HG03460 (cell line): ENCODE results near the gene DNM1L.

Source experiments
- ATAC-seq: cut with Tn5 transposase; IDR thresholded peaks from one replicate; pipeline ENCODE4 v1.9.1; 2021; ENCODE audit not compliant: unreplicated experiment

Gene DNM1L

GRCh38 chr12:32679091-32679919 lies at the start of gene DNM1L:
DNM1L (plus strand) TSS chr12:32679301; CDS start chr12:32679364, 63 bp downstream.
- peak; percentile 96 for ATAC-seq

DNA sequence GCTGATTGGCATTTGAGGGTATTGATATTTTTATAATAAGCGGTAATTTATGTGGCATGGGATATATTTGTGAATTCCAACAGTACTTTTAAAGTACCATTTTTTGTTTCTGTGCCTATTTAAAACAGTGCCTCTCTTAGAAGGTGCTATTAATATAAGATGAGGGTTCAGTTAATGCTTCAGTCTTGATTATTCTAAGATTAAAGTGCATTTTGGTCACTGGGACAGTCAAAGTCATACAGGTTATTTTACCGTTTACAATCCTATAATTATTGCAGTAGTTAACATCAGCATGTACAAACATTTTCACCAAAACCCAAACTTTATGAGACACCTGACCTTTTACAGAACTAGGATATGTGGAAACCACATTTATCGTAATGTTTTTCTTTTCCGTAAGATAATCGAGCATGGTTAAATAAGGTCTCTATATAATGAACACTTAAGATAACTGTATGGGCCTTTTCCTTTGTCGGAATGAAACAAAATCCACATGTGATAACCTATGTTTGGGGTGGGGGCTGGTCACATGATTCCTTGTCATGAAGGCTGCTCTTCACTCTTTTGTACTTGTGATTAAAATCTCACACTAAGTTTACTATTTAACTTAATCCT lies 37.7 kb upstream of the DNM1L start:
- ATAC-seq: no peak

- no peak for ATAC-seq
Measured at GRCh38 chr12:32644431-32644830, 34.7 kb upstream of the DNM1L start.

- no peak for ATAC-seq
Measured at GRCh38 chr12:32647275-32647674, 31.8 kb upstream of the DNM1L start.

DNA sequence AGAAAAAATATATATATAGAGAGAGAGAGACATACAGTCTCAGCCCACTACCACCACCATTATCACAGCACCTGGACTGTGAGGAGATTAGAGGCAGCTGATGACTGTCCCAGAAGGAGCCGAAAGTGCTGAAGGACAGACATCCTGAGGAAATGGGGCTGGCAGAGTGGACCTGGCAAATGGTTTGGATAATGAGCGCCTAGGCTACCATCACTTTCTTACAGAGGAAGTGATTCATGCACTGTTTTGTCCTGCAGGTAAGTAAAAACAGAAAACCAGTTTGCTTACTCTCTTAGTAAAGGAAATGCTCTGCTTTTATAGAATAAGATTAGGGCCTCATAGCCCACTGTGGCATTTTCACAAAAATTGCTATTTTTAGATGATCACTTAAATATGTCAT lies 28.6 kb upstream of the DNM1L start:
- ATAC-seq: no peak

GRCh38 chr12:32651151-32651955 lies 27.7 kb upstream of the DNM1L start:
- no peak for ATAC-seq

DNA sequence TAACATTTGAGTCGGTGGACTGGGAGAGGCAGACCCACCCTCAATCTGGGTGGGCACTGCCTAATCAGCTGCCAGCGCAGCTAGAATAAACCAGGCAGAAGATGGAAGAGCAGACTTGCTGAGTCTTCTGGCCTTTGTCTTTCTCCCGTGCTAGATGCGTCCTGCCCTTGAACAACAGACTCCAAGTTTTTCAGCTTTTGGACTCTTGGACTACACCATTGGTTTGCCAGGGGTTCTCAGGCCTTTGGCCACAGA lies 27.2 kb upstream of the DNM1L start:
- ATAC-seq: no peak

DNA sequence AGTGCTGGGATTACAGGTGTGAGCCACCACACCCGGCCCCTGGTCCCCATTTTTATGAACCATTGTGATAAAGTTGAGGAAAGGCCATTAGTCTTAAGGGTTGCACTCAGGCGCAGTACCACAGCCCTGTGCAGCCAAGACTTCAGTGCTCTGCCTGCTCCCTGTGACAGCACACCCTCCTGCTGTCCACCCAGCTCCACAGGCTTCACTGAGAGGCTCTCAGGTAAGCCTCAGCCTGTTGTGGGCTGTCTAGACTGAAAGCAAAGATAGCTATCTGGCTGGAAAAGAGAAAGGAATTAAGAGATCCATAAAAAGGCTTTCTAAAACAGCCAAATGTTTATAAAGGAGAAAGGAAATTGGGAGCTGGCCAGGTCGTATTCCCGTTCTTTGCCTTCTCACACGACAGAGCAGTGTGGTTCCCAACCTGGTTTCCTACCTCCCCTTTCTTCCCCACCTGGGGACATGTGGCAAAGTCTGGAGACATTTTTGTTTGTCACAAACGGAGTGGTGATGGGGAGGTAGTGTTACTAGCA lies 19.1 kb upstream of the DNM1L start:
- ATAC-seq: no peak

- no peak for ATAC-seq
Measured at GRCh38 chr12:32661706-32662105, 17.4 kb upstream of the DNM1L start.

DNA sequence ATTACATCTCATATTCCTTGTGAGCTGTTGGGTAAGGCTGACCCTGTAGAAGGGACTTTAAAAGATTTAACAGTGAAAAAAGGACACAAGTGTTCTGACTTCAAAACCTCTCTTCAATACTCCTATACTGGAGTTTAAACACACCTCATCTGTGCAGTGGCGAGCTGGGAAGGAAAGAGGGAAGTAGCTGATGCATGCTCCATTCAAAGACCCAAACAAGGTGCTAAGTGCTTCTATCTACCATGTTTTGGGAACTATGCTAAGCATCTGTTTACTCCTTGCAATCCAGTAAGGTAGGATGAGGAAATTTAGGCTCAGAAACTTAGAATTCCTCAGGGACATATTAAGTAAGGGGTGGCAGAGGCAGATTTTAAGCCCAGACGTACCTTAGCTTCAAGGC lies 16.4 kb upstream of the DNM1L start:
- ATAC-seq: no peak

DNA sequence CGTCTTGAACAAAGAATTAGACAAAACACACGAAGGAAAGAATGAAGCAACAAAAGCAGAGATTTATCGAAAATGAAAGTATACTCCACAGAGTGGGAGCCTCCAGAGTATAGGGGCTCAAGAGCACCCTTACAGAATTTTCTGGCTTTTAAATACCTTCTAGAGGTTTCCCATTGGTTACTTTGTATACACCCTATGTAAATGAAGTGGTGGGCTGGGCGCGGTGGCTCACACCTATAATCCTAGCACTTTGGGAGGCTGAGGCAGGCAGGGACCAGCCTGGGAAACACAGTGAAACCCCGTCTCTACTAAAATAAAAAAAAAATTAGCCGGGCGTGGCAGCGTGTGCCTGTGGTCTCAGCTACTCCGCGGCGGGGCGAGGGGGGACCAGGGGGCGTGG lies 13.1 kb upstream of the DNM1L start:
- no peak for ATAC-seq

DNA sequence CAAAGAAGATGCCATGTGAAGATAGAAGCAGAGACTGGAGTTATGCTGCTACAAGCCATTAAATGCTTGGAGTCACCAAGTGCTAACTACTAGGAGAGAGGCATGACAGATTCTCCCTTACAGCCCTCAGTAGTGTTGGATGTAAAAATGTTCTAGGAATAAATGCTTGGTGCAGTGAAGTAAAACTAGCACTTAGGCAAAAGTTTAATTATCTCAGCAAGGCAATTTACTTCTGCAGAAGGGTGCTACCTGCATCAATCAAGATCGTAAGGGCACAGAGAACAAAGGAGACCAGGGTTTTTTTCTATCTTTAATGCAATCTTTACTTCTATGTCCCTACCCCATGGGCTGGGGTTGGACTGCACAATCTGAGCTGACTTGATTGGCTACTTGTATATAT lies 9.5 kb upstream of the DNM1L start:
- ATAC-seq: no peak

DNA sequence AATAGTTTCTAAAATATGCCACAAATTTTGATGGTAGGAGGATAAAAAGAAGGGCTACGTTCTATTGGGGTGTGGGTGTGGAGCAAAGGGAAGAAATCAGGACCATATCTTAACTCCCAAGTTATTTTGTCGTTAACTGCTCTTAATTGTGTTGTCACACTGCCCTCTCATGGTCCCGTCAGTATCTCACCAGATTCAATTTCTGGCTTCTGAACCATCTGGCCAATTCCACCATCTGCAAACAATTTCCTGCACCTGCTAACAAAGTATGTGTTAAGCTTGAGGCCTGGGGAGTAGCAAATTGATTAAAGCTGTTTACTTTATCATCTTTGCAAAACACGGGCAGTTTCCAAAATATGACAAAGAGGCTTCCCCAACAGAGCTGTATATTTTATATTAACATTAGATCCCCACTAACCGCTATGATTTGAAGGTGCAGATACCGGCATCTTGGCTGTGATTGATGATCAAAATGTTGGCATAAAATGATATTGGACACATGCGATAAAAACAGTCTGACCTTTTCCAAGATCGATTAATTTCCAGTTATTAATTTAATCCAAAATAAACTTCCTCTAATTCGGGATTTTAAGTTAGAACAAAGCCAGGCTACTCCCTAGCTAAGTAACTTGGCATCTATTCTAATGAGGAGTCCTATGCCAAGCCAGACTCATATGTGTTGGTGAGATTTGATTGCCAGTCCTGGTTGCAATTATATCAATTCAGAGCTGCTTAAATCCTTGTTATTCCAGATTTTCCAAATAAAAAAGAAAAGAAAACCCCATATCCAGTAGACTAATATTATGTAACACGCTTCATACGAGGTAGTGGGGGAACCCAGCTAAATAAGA lies 6.9 kb upstream of the DNM1L start:
- no peak for ATAC-seq

GRCh38 chr12:32679920-32680237 lies 778 bp downstream of the DNM1L start:
- ATAC-seq: no peak

- no peak for ATAC-seq
Measured at GRCh38 chr12:32680787-32681186, 1.7 kb downstream of the DNM1L start.

DNA sequence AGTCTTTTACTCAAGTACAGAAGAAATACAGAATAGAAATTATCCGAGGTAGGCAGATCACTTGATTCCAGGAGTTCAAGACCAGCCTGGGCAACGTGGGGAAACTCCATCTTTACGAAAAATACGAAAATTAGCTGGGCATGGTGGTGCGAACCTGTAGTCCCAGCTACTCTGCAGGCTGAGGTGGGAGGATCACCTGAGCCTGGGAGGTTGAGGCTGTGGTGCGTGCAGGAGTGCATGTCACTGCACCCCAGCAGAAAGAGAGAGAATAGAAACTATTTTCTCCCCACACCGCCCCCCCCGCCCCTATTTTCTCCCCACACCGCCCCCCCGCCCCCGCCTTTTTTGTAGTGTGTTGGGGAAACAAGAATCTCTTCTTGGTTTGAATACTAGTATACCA lies 2.2 kb downstream of the DNM1L start:
- ATAC-seq: no peak

- no peak for ATAC-seq
Measured at GRCh38 chr12:32686340-32686739, 7.2 kb downstream of the DNM1L start.

DNA sequence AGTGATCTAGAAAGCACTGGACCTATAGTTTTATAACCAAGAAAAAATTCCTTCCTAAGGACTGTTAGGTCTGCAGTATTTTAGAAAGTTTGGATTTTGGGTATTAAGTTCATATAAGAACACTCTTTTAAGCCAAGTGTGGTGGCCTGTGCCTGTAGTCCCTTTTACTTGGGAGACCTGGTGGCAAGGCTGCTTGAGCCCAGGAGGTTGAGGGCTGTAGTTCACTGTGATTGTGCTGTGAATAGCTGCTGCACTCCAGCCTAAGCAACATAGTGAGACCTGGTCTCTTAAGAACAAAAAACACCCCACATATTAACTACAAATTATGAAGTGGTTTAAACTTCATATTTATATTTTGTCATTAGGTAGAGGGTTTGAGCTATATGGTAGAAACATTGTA lies 9.7 kb downstream of the DNM1L start:
- no peak for ATAC-seq

DNA sequence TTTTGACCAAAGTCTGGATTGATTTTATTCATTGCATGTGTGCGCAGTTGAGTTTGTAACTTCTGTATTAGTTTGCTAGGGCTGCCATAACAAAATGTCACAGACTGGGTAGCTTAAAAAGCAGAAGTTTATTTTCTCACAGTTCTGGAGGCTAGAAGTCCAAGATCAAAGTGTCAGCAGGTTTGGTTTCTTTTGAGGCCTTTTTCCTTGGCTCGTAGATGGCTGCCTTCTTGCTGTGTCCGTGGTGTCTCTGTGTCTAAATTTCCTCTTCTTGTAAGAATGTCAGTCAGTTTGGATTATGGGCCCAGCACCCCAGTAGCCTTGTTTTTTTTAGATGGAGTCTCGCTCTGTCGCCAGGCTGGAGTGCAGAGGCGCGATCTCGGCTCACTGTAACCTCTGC lies 11.8 kb downstream of the DNM1L start:
- ATAC-seq: no peak

DNA sequence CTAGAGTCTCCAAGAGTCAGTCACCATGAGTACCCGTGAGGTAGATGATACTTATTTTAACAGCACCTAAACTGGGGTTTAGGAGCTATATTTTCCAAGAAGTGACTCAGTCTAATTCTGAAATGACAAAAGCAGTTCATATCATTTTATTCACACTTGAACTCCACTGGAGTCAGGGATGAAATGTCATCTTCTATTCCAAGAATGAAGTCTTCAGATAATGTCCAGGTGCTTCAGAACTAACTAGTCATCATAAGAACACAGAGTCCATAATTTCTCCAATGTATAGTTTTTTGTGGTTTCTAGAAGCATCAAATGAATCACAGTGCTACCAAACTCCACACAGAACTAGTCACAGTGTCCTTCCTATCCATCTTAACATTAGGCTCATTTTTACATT lies 13.3 kb downstream of the DNM1L start:
- no peak for ATAC-seq

GRCh38 chr12:32693036-32693435 lies 13.9 kb downstream of the DNM1L start:
- no peak for ATAC-seq
